T follicular helper cell (primary cell): ENCODE results near the gene PRMT1.
"Not testable (repeated sequence)": the region's sequence is repeated elsewhere in the genome, so short reads cannot be mapped to it uniquely, and the experiment has no call there.

Source experiments
- DNase-seq: peaks from one replicate; pipeline ENCODE4 v3.0.0-alpha.2; 2020; ENCODE audit warnings: low read depth

Gene PRMT1

DNA sequence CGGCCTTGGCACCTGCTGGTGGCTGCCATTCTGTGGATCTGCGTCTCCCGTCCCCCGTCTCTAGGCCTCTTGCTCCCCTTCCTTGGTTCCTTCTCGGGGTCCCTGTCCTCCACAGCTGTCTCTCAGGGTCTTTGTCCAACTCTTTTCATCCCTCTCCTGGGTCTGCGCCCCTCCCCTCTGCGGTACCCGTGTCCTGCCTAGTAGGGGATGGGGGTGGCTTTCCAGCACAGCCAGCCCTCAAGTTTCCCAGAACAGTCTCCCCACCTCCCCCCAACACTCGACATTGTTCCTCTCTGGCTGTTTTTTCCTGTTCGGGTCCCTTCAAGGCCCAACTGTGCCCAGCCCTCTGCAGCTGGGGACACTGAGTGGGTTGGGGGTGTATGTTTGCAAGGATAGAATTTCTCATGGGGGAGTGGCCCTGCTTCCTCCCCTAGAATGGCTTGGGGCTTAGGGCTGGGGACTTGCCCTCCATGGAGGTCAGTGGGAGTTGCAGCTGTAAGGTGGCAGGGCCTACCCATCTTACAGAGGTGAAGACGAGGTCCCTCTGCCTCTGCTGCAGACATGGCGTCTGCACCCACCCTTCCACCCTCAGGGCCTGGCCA, 11.6 kb downstream of the PRMT1 start:
- no peak for DNase-seq

DNA sequence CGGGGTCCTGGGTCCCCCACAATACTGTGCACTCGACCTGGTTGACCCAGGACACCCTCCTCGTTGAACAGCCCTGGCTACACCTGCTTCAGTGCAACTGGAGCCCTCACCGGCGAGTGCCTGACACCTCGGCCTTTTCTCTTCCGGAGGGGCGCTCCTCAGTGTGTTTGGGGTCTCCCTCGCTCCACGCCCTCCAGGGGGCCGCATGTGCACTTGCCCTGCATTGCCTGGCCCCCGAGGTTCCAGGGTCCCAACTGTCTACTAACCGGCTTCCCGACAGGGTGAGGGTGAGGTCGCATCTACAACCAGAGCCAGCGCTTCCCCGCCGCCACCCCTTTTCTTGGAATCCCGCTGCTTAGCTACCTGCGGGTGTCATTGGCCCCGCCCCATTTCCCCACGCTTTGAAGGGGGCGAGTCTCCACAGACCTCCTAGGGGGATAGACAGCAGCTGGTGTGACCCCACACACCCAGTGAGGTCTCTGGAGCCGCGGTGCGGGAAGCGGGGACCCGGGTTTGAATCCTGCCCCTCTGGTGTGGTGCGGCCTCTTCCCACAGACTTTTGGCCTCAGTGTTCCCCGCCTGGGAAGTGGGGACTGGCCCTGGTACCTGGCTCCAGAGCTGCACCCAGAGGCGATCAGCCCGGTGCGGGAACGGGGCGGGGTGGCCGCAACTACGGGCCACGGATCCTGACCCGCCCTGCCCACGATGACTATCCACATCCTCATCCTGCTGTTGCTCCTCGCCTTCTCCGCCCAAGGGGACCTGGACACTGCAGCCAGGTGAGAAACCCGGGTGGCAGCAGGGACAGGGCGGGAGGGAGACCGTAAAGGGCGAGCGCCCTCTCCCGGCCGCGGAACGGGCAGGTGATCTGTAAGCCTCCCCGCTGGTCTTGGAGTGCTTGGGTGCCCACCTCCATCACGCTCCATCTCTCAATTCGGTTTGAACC, 12.3 kb downstream of the PRMT1 start, which contains the start of gene ADM5:
TSS of gene ADM5 (plus strand) at position 462 of the 946 bp plus-strand sequence. CDS start at position 706, 244 bp downstream.
- DNase-seq = no peak

DNA sequence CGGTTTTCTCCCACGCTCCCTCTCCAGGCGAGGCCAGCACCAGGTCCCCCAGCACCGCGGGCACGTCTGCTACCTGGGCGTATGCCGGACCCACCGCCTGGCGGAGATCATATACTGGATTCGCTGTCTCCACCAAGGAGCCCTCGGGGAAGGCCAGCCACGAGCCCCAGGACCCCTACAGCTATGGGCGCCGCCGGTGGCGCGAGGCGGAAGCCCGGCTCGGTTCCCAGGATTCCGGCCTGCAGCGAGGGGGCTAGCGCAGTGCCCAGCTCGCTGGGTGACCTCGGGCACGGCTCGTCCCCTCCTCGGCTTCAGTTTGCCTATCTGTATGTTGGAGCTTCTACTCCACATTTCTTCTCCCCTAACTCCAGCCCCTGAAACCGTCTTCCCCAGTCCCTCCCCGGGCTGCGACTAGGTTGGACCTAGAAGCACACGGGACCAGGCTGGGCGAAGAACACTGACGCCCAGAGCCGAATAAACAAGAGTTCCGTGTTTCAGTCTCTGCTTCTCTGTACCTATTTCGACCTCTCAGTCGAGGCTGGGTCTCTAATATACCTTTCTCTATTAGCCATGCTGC, 13.1 kb downstream of the PRMT1 start:
- no peak for DNase-seq

DNA sequence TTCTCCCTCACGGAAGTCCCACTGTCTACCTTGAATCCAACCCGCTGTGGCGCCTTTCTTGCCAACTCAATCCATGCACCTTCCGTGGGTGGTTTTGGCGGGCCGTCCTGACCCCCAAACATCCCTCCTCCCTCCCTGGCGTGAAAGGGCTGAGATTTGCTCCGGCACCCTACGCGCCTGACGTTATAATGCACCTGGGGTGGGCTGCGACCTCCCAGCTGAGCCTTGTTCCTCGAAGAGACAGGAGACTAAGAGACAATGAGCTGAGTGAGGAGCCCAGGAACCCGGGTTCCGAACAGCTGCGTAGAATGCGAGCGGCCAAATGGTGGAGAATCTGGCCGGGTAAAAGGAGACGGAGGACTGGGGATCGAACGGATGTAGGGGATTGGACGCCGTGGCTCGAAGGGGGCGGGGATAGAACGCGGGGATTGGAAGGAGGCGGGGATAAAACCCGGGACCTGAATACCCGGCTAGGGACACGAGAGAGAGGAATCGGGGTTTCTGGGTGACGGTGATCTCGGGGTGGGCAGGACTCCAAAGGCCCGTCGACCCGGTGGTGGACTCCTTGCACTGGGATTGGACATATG, 13.7 kb downstream of the PRMT1 start, which contains the start of gene CPT1C:
TSS of gene CPT1C (plus strand) at position 461 of the 587 bp plus-strand sequence. CDS start 1,137 bp downstream, outside the sequence.
- peak; percentile 29 for DNase-seq

DNA sequence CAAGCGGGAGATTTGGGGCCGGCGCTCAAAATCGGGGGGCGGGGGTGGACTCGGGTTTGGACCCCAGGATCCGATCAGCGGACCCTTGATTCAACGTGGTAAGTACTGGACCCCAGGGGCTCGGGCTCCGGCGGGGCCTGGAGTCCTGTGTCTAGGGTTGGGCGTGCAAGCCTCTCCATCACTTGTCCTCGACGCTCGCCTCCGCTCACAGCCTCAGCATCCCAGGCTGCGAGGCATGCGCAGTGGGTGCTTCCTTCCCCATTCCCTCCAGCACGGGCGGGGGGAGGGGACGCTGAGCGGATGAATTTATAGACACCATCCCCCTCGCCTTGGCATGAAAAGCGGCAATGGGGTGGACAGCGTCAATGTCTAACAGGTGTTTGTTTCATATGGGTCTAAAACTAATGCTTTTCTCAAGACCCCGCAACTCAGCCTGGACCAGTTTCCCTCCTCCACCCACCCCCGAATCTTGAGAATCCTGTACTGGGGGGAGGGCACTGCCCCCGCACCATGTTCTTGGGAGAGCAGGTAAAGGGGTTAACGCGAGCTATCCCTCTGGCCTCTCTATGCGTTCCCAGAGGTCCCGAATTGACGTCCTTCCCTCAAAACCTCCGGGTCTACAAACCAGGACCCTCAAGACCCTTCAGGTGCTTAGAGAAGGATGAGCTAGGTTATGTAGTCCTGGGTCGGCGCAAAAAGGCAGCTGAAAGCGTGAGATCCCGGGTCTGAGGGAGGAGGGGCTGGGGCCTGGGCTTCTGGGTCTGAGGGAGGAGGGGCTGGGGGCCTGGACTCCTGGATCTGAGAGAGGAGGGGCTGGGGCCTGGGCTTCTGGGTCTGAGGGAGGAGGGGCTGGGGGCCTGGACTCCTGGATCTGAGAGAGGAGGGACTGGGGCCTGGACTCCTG, 14.4 kb downstream of the PRMT1 start:
- DNase-seq = no peak

DNA sequence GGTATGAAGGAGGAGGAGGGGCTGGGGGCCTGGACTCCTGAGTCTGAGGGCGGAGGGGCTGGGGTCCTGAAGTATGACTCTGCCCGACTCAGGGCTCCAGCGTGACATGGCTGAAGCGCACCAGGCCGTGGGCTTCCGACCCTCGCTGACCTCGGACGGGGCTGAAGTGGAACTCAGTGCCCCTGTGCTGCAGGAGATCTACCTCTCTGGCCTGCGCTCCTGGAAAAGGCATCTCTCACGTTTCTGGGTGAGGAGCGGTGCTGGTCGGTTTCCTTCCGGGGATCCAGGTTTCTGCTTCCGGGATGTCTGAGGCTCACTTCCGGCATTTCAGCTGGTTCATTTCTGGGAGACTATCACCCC, 15.1 kb downstream of the PRMT1 start:
- DNase-seq = no peak

DNA sequence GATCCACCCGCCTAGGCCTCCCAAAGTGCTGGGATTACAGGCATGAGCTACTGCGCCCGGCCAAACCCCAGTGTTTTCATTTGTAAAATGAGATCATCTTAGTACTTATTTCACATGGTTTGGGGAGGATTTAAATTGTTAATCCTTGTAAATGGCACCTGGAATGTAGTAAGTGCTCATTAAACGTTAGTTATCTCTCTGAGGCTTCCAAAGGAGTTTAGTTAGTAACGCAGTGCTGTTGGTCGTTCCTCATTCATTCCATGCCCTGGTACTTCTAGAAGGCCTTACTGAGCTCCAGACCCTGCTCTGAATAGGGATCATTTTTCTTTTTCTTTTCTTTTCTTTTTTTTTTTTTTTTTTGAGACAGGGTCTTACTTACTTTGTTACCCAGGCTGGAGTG, 19.0 kb downstream of the PRMT1 start:
- DNase-seq = no peak

DNA sequence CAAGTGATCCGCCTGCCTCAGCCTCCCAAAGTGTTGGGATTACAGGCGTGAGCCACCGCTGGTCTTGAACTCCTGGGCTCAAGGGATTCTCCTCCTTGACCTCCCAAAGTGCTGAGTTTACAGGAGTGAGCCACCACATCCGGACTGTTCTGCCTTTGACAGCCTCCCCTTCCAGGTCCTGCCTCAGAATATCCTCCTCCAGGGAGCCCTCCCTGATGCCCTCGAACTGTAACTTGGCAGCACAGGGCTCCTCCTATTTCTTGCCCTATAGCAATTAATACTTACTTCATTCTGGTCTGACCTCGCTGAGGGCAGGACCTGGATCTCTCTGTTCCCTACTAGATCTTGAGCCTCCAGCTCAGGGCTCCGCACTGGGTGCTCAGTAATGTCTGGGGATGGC, 19.8 kb downstream of the PRMT1 start:
- DNase-seq = no peak

DNA sequence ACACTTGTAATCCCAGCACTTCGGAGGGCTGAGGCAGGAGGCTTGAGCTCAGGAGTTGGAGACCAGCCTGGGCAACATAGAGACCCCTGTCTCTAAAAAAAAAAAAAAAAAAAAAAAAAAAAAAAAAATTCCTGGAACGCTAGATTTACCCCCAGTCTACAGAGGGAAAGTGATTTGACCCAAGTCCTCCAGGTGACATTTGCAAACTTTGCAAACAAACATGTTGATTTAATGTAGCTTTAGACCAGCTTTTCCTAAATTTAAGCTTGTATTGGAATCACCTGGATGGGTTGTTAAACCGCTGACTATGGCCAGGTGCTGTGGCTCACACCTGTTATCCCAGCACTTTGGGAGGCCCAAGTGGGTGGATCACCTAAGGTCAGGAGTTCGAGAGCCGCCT, 22.3 kb downstream of the PRMT1 start:
- DNase-seq = no peak

DNA sequence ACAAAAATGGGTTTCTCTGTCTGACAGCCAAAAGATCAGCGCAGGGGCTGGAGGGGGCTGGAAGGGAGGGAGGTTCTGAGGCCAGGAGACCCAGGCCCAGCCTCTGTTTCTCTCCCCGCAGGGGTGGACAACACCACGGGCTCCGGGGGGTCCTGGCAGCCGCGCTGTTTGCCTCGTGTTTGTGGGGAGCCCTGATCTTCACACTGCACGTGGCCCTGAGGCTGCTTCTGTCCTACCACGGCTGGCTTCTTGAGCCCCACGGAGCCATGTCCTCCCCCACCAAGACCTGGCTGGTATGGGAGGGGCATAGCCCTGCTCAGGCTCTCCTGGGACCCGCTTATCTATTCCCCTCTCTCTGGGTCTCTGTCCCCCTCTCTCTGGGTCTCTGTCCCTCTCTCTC, 23.5 kb downstream of the PRMT1 start:
- no peak for DNase-seq

DNA sequence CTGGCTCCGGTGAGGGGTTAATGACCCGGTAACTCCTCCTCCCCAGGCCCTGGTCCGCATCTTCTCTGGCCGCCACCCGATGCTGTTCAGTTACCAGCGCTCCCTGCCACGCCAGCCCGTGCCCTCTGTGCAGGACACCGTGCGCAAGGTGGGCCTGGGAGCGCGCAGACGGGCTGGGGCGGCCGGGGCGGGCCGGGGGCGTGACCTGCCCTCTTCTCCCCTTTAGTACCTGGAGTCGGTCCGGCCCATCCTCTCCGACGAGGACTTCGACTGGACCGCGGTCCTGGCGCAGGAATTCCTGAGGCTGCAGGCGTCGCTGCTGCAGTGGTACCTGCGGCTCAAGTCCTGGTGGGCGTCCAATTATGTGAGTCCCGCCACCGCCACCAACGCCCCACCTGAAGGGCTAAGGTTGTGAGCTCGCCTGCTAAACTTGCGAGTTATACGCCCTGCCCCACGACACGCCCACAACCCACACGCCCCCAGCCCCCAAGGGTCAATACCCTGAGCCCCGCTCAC, 24.3 kb downstream of the PRMT1 start:
- DNase-seq = no peak

DNA sequence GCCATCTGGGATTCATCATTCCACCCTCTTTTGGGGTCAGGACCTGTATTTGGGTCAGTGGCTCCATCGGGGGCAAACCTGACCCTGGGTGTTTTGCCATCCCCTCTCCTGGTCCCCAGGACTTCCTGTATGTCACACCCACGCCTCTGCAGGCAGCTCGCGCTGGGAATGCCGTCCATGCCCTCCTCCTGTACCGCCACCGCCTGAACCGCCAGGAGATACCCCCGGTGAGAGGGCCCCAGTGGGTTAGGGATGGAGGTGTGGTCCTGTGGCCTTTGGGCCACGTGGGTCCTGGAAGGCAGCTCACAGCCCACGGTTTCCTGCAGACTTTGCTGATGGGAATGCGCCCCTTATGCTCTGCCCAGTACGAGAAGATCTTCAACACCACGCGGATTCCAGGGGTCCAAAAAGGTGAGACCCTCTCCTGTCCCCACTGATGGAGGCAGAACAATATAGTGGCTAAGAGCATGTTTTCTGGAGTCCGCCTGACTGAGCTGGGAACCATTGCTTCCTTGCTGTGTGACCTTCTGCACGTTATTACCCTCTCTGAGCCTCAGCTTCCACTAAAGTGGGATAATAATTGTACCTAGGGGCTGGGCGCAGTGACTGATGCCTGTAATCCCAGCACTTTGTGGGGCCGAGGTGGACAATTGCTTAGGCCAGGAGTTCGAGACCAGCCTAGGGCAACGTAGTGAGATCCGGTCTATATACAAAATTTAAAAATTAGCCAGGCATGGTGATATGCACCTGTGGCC, 28.0 kb downstream of the PRMT1 start:
- no peak for DNase-seq

DNA sequence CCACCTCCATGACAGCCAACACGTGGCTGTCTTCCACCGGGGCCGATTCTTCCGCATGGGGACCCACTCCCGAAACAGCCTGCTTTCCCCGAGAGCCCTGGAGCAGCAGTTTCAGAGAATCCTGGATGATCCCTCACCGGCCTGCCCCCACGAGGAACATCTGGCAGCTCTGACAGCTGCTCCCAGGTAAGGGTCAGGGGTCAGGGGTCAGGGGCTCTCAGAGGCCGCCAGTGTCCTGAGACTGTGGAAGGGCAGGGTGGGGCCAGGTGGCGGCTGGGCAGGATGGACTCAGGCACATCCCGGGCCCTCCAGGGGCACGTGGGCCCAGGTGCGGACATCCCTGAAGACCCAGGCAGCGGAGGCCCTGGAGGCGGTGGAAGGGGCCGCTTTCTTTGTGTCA, 28.8 kb downstream of the PRMT1 start:
- DNase-seq = no peak

DNA sequence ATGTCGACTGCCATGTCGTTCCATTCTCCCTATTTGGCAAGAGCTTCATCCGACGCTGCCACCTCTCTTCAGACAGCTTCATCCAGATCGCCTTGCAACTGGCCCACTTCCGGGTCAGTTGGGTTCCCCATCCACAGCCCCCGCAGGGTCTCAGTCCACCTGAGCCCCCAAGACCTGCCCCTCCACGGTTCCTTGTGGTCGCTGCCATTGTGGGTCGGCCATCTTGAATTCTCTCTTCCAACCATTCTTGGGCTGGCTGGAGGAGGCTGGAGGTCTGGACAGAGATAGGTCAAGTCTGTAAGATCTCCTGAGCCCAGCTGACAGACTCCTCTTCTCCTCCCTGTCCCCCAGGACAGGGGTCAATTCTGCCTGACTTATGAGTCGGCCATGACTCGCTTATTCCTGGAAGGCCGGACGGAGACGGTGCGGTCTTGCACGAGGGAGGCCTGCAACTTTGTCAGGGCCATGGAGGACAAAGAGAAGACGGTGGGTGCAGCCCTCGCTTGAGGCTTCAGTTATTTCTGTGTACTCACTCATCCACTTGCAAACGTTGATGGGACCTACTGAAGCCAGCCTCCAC, 33.4 kb downstream of the PRMT1 start:
- DNase-seq = no peak

DNA sequence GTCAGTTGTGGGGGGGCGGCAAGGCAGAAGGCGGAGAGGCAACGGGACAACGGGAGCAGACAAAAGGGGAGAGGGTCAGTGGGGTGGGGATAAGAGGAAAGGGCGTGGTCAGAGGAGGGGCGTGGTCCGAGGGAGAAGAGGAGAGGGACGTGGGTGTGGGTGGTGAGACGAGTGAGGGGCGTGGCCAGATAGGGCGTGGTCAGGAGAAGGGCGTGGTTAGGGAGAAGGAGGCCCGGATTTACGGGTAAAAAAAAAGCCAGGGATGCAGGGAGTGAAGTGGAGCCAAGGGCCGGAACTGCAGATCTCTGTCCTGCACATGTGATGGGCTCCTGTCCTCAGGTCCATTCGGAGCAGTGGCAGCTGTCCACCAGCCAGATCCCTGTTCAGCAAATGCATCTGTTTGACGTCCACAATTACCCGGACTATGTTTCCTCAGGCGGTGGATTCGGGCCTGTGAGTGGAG, 35.4 kb downstream of the PRMT1 start:
- DNase-seq = no peak

DNA sequence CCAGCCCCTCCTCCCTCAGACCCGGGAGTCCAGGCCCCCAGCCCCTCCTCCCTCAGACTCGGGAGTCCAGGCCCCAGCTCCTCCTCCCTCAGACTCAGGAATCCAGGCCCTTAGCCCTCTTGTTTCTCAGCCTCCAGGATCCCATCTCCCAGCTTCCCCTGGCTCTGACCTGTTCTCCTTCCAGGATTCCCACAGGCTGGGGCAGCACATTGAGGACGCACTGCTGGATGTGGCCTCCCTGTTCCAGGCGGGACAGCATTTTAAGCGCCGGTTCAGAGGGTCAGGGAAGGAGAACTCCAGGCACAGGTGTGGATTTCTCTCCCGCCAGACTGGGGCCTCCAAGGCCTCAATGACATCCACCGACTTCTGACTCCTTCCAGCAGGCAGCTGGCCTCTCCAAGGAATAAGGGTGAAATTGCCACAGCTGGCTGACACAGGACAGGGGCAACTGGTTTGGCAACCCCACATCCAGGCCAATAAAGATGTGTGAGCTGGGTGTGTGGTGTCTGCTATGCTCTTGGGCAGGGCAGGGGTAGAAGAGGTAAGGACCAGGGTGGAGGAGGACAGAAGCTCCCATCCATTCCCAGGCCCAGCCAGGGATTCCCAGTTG, 36.3 kb downstream of the PRMT1 start:
- no peak for DNase-seq

DNA sequence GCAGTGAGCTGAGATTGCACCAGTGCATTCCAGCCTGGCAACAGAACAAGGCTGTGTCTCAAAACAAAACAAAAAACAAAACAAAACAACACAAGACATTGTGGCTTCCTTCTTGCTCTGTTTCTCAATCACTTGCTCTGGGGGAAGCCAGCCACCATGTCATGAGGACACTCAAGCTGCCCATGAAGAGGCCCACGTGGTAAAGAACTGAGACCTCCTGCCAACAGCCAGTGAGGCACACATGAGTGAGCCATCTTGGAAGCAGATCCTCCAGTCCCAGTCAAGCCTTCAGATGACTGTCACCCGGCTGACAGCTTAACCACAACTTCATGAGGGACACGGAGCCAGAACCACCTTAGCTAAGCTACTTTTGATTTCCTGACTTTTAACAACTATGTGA, 39.1 kb downstream of the PRMT1 start:
- DNase-seq = no peak

DNA sequence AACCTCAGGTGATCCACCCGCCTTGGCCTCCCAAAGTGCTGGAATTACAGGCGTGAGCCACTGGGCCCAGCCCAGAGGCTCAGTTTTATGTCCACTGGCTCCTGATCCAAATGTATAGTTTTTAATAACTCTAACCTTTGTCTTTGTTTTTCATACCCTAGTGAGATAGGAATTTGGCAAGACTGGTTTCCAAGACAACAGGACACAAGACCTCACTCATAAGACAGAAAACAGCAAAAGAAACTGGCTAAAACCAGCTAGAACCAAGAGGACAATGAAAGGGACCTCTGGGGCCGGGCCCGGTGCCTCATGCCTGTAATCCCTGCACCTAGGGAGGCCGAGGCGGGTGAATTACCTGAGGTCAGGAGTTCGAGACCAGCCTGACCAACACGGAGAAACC, 41.4 kb downstream of the PRMT1 start:
- DNase-seq = no peak

DNA sequence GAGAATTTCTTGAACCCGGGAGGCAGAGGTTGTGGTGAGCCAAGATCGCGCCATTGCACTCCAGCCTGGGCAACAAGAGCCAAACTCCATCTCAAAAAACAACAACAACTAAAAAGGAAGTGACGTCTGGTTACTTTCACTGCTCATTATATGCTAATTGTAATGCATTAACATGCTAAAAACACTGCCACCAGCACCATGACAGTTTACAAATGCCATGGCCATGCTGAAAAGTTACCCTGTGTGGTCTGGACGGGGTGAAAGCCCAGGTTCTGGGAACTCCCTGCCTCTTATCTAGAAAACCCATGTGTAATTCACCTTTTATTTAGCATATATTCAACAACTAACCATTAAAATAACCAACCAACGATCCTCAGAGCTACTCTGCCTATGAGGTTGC, 41.9 kb downstream of the PRMT1 start:
- no peak for DNase-seq

DNA sequence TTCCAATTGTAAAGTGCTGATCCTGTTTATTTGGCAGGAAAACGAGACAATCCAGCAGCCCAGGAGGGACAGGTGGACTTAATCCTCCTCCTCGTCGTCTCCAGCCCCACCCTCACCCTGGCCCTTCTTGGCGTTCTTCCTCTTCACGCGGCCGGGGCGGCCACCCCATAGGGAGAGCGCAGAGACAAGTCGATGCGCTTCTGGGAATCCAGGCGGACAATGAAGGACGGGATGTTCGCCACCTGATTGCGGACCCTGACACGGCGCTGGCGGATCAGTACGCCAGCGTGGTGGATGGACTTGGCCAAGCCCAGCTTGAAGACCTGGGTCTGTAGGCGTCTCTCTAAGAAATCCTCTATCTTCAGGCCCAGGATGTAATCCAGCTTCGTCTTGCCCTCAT, 42.3 kb downstream of the PRMT1 start:
- DNase-seq = not testable (repeated sequence)
